Measurements from ENCODE around the gene KLKB1. TPM values are rescaled to one million over a fixed set of nuclear protein-coding genes. Genes with fewer than 3 reads are reported as not detected.
"Not testable (repeated sequence)": the region's sequence is repeated elsewhere in the genome, so short reads cannot be mapped to it uniquely, and the experiment has no call there.

The KLKB1 gene
- total and polyA plus RNA-seq, 3 experiments from 2014 or later, result 0.20 to 0.22 TPM; not detected in 1

GRCh38 chr4:186272699-186273391 is 45.5 kb downstream of the KLKB1 start:
- Mint-ChIP-seq H3K36me3 (no peaks in the 10 kb centered on the region), H3K4me1 (no peaks in the 10 kb centered on the region)
- CTCF ChIA-PET, result no interaction called here

GRCh38 chr4:186273392-186273789 is 46.1 kb downstream of the KLKB1 start:
- DNase-seq; H3K4me3 ChIP-seq (ENCODE audit: low read length); H3K4me1 ChIP-seq (ENCODE audit: insufficient read depth, low read length); POLR2A ChIA-PET; H3K27me3 ChIP-seq (ENCODE audit: insufficient read depth, low read length, poor library complexity, severe bottlenecking); H3K36me3 ChIP-seq (ENCODE audit: insufficient read depth, low read length); H3K4me3 Mint-ChIP-seq; H3K4me1 Mint-ChIP-seq; H3K27ac ChIP-seq (ENCODE audit: low read depth, low read length); H3K27ac Mint-ChIP-seq; H3K9me3 Mint-ChIP-seq; H3K36me3 Mint-ChIP-seq; H3K9me3 ChIP-seq (ENCODE audit: low read length); CTCF ChIA-PET: not testable (repeated sequence)
- H3K27me3 Mint-ChIP-seq, result peaks cover 1 to 16% of the 10 kb centered on the region in 2 donors

More at GRCh38 chr4:186272699-186273391, 45.5 kb downstream of the KLKB1 start:
- peaks cover 0 to 3% (median 0%) of the 10 kb centered on the region in 5 donors for H3K9me3 Mint-ChIP-seq
- POLR2A ChIA-PET, result no interaction called here
- H3K4me3 Mint-ChIP-seq, result no peak overlapping the region
- H3K27me3 Mint-ChIP-seq, result peaks cover 1 to 19% of the 10 kb centered on the region in 2 donors
- Histone ChIP-seq H3K9me3 (ENCODE audit: low read length) (no peaks in the 10 kb centered on the region), H3K4me1 (ENCODE audit: insufficient read depth, low read length) (no peaks in the 10 kb centered on the region), H3K27me3 (ENCODE audit: insufficient read depth, low read length, poor library complexity, severe bottlenecking) (no peaks in the 10 kb centered on the region), H3K36me3 (ENCODE audit: insufficient read depth, low read length) (no peaks in the 10 kb centered on the region), H3K27ac (ENCODE audit: low read depth, low read length) (no peak overlapping the region), H3K4me3 (ENCODE audit: low read length) (no peak overlapping the region)
- no peak overlapping the region for H3K27ac Mint-ChIP-seq
- no peak for DNase-seq

- no peak overlapping the region for H3K4me3 Mint-ChIP-seq
- Histone ChIP-seq H3K36me3 (ENCODE audit: insufficient read depth, low read length) (no peaks in the 10 kb centered on the region), H3K4me1 (ENCODE audit: insufficient read depth, low read length) (no peaks in the 10 kb centered on the region), H3K4me3 (ENCODE audit: low read length) (no peak overlapping the region), H3K27ac (ENCODE audit: low read depth, low read length) (no peak overlapping the region), H3K9me3 (ENCODE audit: low read length) (no peaks in the 10 kb centered on the region), H3K27me3 (ENCODE audit: insufficient read depth, low read length, poor library complexity, severe bottlenecking) (no peaks in the 10 kb centered on the region)
- peaks cover 3 to 20% of the 10 kb centered on the region in 2 donors for H3K27me3 Mint-ChIP-seq
- CTCF ChIA-PET, result no interaction called here
- H3K9me3 Mint-ChIP-seq, result peaks cover 0 to 1% (median 0%) of the 10 kb centered on the region in 5 donors
- H3K4me1 Mint-ChIP-seq, result no peaks in the 10 kb centered on the region
- DNase-seq, result no peak
- no peaks in the 10 kb centered on the region for H3K36me3 Mint-ChIP-seq
- POLR2A ChIA-PET, result no interaction called here
- H3K27ac Mint-ChIP-seq, result no peak overlapping the region
Observed at GRCh38 chr4:186283311-186283710, 56.0 kb downstream of the KLKB1 start.

- Mint-ChIP-seq H3K9me3 (peaks cover 0 to 1% (median 0%) of the 10 kb centered on the region in 5 donors), H3K27me3 (peaks cover 6 to 21% of the 10 kb centered on the region in 2 donors), H3K27ac (no peak overlapping the region), H3K4me1 (no peaks in the 10 kb centered on the region), H3K36me3 (no peaks in the 10 kb centered on the region), H3K4me3 (no peak overlapping the region)
- Histone ChIP-seq H3K27me3 (ENCODE audit: insufficient read depth, low read length, poor library complexity, severe bottlenecking) (no peaks in the 10 kb centered on the region), H3K4me1 (ENCODE audit: insufficient read depth, low read length) (no peaks in the 10 kb centered on the region), H3K9me3 (ENCODE audit: low read length) (no peaks in the 10 kb centered on the region), H3K4me3 (ENCODE audit: low read length) (no peak overlapping the region), H3K36me3 (ENCODE audit: insufficient read depth, low read length) (no peaks in the 10 kb centered on the region), H3K27ac (ENCODE audit: low read depth, low read length) (no peak overlapping the region)
- no peak for DNase-seq
- CTCF ChIA-PET, result no interaction called here
- POLR2A ChIA-PET, result no interaction called here
Observed at GRCh38 chr4:186285147-186285546, 57.8 kb downstream of the KLKB1 start.

GRCh38 chr4:186286581-186286980 is 59.3 kb downstream of the KLKB1 start:
- no peak for DNase-seq
- no peaks in the 10 kb centered on the region for H3K36me3 Mint-ChIP-seq
- POLR2A ChIA-PET, result no interaction called here

GRCh38 chr4:186291256-186291890 is 64.1 kb downstream of the KLKB1 start:
- Histone ChIP-seq H3K36me3 (ENCODE audit: insufficient read depth, low read length) (no peaks in the 10 kb centered on the region), H3K27ac (ENCODE audit: low read depth, low read length) (no peak overlapping the region), H3K9me3 (ENCODE audit: low read length) (no peaks in the 10 kb centered on the region), H3K27me3 (ENCODE audit: insufficient read depth, low read length, poor library complexity, severe bottlenecking) (no peaks in the 10 kb centered on the region), H3K4me1 (ENCODE audit: insufficient read depth, low read length) (no peaks in the 10 kb centered on the region), H3K4me3 (ENCODE audit: low read length) (no peak overlapping the region)
- Mint-ChIP-seq H3K4me1 (no peaks in the 10 kb centered on the region), H3K27me3 (peaks cover 14 to 38% of the 10 kb centered on the region in 2 donors), H3K4me3 (no peak overlapping the region), H3K27ac (no peak overlapping the region), H3K9me3 (no peaks in the 10 kb centered on the region), H3K36me3 (no peaks in the 10 kb centered on the region)
- no peak for DNase-seq
- POLR2A ChIA-PET, result no interaction called here
- CTCF ChIA-PET, result no interaction called here

More at GRCh38 chr4:186286581-186286980, 59.3 kb downstream of the KLKB1 start:
- Histone ChIP-seq H3K27me3 (ENCODE audit: insufficient read depth, low read length, poor library complexity, severe bottlenecking) (no peaks in the 10 kb centered on the region), H3K9me3 (ENCODE audit: low read length) (no peaks in the 10 kb centered on the region), H3K27ac (ENCODE audit: low read depth, low read length) (no peak overlapping the region), H3K4me3 (ENCODE audit: low read length) (no peak overlapping the region), H3K4me1 (ENCODE audit: insufficient read depth, low read length) (no peaks in the 10 kb centered on the region), H3K36me3 (ENCODE audit: insufficient read depth, low read length) (no peaks in the 10 kb centered on the region)
- CTCF ChIA-PET, result no interaction called here
- H3K27ac Mint-ChIP-seq, result no peak overlapping the region
- no peak overlapping the region for H3K4me3 Mint-ChIP-seq
- H3K27me3 Mint-ChIP-seq, result peaks cover 6 to 29% of the 10 kb centered on the region in 2 donors
- H3K4me1 Mint-ChIP-seq, result no peaks in the 10 kb centered on the region
- H3K9me3 Mint-ChIP-seq, result peaks cover 0 to 1% (median 0%) of the 10 kb centered on the region in 5 donors

- no peak for DNase-seq
- no peaks in the 10 kb centered on the region for H3K9me3 Mint-ChIP-seq
- Histone ChIP-seq H3K36me3 (ENCODE audit: insufficient read depth, low read length) (no peaks in the 10 kb centered on the region), H3K9me3 (ENCODE audit: low read length) (no peaks in the 10 kb centered on the region), H3K27ac (ENCODE audit: low read depth, low read length) (no peak overlapping the region), H3K27me3 (ENCODE audit: insufficient read depth, low read length, poor library complexity, severe bottlenecking) (no peaks in the 10 kb centered on the region), H3K4me1 (ENCODE audit: insufficient read depth, low read length) (no peaks in the 10 kb centered on the region), H3K4me3 (ENCODE audit: low read length) (no peak overlapping the region)
- ChIA-PET CTCF (no interaction called here), POLR2A (no interaction called here)
- H3K27me3 Mint-ChIP-seq, result peaks cover 21 to 50% of the 10 kb centered on the region in 2 donors
- no peaks in the 10 kb centered on the region for H3K36me3 Mint-ChIP-seq
- no peak overlapping the region for H3K4me3 Mint-ChIP-seq
- H3K27ac Mint-ChIP-seq, result no peak overlapping the region
- peaks cover 3 to 5% (median 4%) of the 10 kb centered on the region in 3 donors for H3K4me1 Mint-ChIP-seq
Observed at GRCh38 chr4:186294160-186294559, 66.9 kb downstream of the KLKB1 start.

- no peaks in the 10 kb centered on the region for H3K36me3 Mint-ChIP-seq
- peaks cover 3 to 5% (median 4%) of the 10 kb centered on the region in 3 donors for H3K4me1 Mint-ChIP-seq
- DNase-seq, result no peak
- H3K9me3 Mint-ChIP-seq, result no peaks in the 10 kb centered on the region
- ChIA-PET CTCF (interaction anchor here (1.9 to 2.1 kb wide), 2 partner anchors 13 to 16 kb away, joined by 4 read pairs; no protein-coding TSS in a partner anchor), POLR2A (no interaction called here)
- peak overlapping the region in 1 of 8 donors; percentile 48 for H3K27ac Mint-ChIP-seq
- Histone ChIP-seq H3K4me1 (ENCODE audit: insufficient read depth, low read length) (no peaks in the 10 kb centered on the region), H3K27me3 (ENCODE audit: insufficient read depth, low read length, poor library complexity, severe bottlenecking) (no peaks in the 10 kb centered on the region), H3K4me3 (ENCODE audit: low read length) (no peak overlapping the region), H3K9me3 (ENCODE audit: low read length) (no peaks in the 10 kb centered on the region), H3K27ac (ENCODE audit: low read depth, low read length) (no peak overlapping the region), H3K36me3 (ENCODE audit: insufficient read depth, low read length) (no peaks in the 10 kb centered on the region)
- peaks cover 23 to 51% of the 10 kb centered on the region in 2 donors for H3K27me3 Mint-ChIP-seq
- no peak overlapping the region for H3K4me3 Mint-ChIP-seq
Observed at GRCh38 chr4:186296481-186296880, 69.2 kb downstream of the KLKB1 start.

Measured in CD8-positive, alpha-beta memory T cell (primary cell).